HG03575 (cell line): ENCODE results near the gene CHI3L2.
"Not testable (repeated sequence)": the region's sequence is repeated elsewhere in the genome, so short reads cannot be mapped to it uniquely, and the experiment has no call there.

Source experiments
- ATAC-seq: cut with Tn5 transposase; IDR thresholded peaks from one replicate; pipeline ENCODE4 v1.9.1; 2021; ENCODE audit not compliant: unreplicated experiment, insufficient number of reproducible peaks, low FRiP score; ENCODE audit errors: extremely low read depth

The CHI3L2 gene

DNA sequence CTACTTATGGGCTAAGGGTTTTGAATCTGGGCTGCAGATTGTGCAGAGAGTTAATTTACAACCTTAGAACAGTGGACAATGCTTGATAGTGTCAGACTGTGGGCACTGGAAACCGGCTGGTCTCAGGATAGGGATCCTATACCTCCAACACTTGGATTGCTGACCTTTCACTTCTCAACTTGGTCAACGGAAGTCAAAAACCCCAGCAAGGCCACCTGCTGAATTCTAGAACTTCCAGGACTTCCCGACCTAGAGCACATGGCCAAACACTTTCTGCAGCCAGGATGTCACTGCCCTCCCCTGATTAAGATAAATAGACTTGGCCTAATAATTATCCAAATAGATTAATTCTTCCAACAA lies 26.7 kb upstream of the CHI3L2 start:
- ATAC-seq: no peak

DNA sequence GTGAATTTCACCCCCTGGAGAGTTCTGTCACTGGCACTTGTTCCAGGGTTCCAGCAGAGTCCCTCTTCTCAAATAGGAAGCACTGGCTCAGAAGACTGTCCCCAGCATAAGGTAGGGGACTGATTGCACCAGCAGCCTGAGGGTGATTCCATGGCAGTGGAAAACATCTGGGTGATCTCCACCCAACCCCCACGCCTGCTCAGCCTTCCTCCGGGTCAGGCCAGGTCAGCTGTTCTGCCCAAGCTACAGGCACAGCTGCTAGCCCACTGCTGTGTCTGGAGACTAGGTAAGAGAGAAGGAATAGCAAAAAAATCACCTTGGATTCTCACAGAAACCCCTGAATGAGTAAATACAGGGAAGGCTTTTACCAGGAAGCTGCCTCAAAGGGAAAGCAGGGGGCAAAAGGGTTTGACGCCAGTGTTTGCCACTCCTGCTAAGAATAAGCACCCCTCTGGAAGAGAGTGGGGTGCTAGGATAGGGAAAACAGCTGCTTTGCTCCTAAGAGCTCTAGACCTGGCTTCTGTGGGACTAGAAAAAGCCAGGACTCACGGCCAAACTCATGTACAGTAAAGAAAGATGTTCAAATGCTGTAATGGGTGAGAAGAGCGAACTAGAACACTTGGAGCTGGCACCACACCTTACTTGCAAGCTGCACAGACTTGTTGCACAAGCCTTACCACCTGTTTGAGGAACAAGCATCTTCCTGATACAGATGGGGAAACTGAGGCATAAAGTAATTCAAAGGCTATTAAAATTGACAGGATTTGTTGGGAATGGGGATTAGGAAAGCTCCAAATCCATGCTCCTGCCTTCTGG lies 26.0 kb upstream of the CHI3L2 start:
- ATAC-seq: no peak

DNA sequence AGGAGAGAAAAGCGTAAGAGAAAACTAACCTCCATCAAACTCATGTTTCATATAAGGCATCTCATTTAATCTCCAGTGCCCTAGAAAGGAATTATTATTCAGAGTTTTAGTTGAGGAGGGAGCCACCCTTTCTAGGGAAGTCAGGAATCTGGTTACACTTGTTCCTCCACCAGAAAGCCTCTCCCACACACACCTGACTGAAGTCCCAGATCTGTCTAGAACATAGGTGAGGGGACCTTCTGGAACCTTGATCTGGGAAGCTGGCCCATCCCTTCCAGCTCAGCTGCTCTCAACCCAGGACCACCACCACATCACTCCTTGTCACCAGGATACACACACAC lies 25.2 kb upstream of the CHI3L2 start:
- ATAC-seq: no peak

DNA sequence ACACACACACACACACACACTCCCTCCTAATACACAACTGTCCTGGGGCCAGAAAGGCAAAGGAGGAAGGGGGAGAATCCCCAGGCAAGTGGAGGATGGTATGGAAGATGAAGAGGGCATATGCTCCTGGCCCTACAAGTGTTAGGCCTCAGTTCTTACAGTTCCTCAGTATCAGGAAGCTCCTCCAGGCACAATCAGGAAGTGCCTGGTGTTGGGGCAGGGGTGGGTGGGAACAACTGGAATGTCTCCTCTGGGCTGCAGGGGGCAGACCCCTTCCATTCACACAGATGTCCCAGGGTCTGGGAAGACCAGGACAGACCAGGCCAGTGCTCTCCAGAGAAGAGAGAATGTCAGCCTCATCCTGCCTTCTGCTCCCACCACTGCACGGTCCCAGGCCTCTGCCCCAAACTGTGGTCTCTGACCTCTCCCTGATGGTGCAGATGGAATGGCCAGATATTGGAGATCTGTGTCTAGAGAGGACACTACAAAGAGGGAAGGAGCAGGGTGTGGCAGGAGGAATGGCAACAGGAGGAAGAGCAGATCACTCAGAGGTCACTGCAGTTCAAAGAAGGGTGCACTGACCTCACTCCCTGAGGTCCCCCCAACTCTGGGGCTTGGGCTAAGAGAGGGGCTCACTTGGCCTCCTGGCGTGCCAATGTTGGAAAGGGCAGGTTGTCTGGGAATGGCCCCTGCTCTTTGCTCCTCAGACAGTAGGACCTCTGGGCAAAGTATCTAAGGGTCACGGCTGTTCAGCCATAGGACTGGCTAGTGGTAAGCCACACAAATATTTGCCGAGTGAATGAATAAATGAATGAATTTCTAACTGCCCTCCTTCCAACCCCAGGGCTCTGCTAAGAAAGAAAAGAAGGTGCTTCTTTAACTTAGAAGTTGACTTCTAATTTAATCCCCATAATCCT lies 24.5 kb upstream of the CHI3L2 start:
- no peak for ATAC-seq

DNA sequence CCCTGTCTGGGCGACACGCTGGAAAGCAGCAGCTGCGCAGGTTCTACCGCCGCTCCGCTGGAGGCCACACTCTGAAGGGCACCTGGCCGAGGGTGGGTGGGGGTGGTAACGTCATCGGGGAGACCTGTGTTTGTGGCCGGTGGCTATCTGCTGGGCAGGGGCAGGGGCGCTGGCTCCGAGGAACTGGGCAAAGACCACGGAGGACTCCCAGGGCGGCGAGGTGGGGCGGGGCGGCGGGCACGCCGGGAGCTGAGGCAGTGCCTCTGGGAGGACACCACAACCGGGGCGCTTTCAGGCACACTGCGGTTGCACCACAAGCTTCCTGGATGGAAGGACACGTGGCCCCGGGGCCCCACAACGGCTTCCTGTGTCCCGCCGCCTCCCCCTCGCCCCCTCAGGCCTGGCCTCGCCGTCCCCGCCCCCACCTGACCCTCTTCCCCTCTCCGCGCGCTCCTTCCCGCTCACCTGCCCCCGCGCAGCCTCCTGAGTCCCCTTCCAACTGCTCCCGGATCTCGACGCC lies 23.8 kb upstream of the CHI3L2 start:
- ATAC-seq: no peak

DNA sequence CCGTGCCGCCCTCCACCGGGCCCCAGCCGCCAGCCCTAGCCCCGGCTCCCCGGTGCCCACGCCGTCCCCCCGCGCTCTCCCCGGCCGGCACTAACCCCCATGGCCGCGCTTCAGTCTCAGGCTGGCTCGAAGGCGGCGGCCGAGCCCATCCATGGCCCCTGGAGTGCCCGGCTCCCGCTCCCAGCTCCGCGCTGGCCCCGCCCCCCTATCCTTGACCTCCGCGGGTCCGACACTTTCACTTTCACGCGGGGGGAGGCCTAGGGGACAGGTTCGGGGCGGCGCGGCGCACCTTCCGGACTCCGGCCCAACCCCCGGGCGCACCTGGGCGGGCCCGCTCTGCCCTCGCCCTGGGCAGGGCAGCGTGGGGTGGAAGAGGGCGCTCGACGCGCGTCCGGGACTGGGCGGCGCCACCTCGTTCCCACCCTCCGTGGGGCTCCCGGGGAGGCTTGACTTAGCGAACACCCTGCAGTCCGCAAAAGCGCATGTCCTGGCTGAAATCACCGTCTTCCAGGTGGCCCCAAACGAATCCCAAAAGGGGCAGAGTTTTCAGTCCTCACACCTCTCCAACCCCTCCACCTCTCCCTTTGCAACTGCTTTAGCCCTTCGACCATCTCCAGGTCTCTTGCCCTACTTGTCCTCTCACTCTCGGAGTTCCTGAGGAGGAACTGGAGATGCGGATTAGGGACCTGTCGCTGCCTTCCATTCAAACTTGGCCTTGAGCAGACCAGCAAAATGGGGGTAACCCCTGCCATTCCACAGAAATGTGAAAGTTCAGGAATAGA lies 23.1 kb upstream of the CHI3L2 start:
- ATAC-seq: no peak

DNA sequence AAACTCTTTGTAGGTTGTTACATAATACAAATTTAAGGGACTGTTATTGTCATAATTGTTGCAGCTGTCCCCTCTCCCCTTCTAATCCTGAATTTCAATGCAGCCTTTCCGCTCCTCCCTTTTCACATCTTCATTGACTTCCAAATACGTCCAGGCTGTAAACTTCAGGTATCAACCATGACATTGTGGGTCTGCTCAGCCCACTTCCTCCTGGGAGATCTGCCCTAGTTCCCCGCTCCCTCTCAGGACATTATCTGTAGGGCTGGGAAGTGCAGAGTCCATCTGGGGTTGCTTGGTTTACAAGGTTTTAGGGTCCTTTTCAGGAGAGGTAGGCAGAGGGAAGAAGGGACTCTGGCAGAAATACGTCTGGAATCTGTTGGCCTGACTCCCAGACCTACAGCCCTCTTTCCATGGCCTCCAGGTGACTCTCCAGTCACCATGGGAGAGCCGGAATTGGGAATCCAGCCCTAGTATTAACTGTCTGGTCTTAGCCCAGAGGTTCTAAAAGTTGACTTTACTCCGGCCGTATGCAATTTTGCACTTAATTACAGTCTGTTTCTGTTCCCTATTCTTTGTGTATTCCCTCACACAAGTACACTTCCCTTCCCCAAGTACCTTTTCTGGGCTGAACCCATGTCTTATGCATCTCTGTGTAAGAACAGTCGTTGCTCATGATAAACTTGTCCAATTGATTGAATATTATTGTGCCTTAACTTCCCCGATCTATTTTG lies 22.4 kb upstream of the CHI3L2 start:
- ATAC-seq: no peak

DNA sequence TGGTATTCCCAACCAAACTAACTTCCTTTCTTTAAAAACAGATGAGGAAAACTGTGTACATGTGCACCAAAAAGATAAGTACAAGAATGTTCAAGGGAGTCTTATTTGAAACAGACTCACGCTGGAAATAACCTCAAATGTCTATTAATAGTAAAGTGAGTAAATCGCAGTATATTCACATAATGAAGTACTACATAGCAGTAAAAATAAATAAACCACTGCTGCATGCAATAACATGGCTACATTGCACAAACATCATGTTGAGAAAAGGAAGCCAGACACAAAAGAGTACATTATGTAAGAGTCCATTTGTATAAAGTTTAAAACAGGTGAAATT lies 21.8 kb upstream of the CHI3L2 start:
- ATAC-seq: no peak

DNA sequence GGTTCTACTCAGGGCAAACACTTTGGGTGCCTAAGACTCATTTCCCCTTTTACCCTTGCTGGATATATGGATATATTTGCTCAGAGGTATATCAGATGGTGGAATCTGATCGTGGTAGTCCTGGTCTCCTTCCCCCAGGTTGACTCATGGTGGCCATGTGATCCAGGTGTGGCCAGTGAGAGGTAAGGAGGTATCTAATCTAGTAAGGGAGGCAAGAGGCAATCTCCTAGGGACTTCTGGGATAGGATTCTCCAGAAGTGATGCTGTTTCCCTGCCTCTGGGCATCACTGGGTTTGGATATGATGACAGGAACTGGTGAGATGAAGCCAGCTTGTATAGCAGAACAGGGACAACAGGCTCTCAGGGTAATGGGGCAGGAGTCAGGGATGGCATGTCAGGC lies 18.6 kb upstream of the CHI3L2 start:
- no peak for ATAC-seq

DNA sequence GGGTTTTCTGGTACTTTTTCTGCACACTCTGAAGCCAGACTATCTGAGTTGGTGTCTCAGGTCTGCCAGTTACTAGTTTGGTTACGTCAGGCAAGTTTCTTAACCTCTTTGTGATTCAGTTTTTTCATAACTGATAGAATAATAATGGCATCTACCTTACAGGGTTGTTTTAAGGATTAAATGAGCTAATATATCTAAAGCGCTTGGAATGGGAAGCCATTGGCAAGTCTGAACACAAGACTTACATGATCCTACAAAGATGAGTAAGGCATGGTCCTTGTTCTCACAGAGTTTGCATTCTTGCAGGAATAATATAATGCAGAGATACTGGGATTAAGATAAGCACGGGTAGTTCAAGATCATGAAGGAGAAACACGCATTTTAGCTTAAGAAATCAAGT lies 17.9 kb upstream of the CHI3L2 start:
- ATAC-seq: no peak

DNA sequence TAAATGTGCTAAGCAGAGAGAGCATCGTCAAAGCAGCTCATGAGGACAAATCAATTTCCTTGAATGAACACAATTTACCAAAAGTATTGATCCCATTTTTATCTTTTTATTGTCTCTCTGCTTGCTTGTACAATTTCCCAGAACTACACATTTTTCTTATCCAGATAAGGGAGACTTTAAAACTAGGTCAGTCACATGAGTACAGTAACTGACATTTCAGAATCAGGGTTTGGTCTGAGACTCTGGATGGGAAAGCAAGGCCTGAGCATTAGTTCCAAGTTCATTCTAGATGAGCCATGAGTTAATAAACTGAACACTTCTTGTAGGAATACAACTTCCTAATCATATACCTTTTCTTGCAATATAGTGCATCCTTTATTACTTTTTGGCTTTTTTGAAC lies 15.6 kb upstream of the CHI3L2 start:
- no peak for ATAC-seq

DNA sequence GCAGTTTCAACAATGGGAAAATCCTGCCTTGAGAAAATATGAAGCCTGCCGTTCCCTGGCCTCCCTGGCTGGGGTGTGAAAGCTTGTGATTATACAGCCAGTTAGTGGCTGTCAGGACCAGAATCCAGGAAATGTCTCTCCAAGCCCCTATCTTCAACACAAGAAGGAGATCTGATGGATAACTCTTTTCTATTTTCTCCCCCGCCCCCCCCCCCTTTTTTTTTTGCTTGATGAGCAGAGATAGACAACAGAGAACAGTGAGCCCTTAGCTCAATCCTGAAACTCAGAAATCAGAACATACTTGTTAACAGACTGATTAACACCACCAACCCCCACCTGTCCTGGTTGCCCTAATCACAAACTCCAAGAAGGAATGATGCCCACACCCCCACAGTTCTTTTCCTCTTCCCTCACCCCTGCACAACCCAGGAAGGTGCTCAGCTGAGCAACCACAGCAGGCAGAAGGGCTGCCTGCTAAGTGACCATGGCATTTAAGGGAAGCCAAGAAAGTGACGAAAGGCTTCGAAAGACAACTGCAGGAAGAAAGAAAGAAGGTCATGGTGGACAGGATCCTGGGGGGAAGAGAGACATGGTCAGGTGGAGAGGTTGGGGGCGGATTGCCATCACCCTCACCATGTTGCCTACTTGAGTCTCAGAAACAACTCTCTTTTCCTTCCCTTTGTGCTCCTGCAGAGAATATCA lies 14.7 kb upstream of the CHI3L2 start:
- ATAC-seq: no peak

DNA sequence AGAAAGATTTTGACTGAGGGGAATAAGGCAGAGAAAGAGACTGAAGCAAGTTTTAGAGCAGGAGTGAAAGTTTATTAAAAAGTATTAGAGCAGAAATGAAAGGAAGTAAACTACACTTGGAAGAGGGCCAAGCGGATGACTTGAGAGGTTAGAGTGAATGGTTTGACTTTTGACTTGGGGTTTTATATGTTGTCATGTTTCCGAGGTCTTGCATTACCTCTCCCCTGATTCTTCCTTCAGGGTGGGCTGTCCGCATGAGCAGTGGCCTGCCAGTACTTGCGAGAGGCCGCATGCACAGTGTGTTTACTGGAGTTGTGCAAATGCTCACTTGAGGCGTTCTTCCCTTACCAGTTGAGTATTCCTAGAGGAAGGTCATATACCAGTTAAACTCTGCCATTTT lies 14.1 kb upstream of the CHI3L2 start:
- ATAC-seq: no peak

DNA sequence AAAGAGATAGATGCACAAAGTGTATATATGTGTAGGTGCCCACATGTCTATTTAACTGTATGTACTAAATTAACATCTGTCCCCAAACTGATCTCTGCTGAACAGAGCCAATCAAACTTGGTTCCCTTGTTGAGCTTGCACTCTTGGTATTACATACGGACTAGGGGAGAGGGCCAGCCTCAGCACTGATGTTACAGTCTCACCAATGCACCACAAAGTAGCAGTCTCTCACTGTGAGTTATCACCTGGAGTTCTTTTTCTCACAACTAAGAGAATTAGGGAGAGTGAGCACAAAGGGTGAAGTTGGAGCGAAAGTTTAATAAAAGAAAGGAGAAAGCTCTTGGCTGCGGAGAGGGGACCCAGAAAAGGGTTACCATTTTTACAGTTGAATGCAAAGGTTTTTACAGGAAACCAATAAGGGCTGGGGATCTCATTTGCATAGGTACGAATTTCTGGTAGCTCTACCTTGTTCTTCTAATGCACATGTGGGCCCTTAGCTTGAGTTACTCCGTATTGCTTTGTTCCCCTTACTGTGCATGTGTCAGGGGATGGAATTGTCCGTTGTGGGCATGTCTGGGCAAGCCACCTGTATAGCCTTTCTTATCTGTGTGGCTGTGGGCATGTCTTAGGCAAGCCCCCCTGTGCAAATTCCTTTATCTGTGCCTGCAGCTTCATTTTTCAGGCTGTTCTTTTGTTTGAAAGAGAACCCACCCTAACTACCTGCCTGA lies 13.3 kb upstream of the CHI3L2 start:
- no peak for ATAC-seq

DNA sequence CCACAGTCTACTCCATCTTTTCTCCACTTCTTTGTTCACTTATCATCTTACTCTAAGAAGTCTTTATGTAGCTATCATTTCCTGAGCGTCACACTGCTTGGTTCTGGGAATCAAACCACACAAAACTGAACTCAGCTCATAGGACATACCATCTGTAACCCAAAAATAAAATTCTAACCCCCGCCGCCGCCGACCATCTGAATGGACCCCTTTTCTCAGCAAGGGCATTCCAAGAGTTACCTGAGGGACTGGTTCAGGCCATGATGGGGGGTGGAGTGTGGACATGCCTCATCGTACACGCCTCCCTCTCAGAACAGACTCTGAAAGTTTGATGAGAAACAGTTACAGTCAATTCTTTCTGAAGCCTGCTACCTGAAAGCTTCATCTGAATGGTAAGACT lies 12.6 kb upstream of the CHI3L2 start:
- ATAC-seq: no peak

DNA sequence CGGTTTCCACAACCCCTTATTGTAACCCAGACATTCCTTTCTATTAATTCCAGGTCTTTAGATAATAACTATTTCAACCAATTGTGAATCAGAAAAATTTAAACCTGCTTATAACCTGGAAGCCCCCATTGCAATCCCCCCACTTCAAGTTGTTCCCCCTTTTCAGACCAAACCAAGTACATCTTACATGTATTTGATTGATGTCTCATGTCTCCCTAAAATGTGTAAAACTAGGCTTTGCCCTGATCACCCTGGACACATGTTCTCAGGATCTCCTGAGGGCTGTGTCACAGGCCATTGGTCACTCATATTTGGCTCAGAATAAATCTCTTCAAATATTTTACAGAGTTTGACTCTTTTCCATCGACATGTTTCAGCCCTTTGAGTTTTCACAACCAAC lies 12.2 kb upstream of the CHI3L2 start:
- ATAC-seq: not testable (repeated sequence)

DNA sequence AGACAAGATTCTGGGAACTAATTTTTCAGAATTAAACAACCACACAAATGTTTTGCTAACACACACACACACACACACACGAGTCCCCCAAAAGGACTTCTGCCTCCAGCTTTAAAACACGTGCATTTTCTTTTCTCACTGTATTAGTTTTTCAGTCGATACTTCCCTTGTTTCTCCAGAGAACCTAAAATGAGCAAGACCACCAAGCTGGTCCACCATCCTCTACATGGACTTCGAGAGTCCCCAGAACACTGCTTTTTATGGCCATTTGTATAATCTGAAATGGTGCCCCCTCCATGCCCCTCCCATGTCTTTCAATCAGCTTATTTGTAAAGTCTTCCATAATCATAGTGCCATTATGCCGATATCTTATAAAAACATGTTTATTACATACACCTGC lies 10.8 kb upstream of the CHI3L2 start:
- no peak for ATAC-seq
